OCI-LY3 (cell line): ENCODE data around the gene NOD2.

Source experiments
- EZH2phosphoT487 ChIP-seq: fragments of 200-600 bp; shearing (Covaris generic); IDR thresholded peaks from 2 replicates; pipeline ENCODE4 v1.6.1; 2018; ENCODE audit warnings: antibody characterized with exemption, mixed run types, low read depth
- TF ChIP-seq, protein P1 (sequence below): fragments of 200-600, 300-600 bp; sonication (generic); IDR thresholded peaks from 2 replicates; pipeline ENCODE4 v1.5.1; 2014; ENCODE audit warnings: antibody characterized with exemption, low read length, low read depth

DNA sequence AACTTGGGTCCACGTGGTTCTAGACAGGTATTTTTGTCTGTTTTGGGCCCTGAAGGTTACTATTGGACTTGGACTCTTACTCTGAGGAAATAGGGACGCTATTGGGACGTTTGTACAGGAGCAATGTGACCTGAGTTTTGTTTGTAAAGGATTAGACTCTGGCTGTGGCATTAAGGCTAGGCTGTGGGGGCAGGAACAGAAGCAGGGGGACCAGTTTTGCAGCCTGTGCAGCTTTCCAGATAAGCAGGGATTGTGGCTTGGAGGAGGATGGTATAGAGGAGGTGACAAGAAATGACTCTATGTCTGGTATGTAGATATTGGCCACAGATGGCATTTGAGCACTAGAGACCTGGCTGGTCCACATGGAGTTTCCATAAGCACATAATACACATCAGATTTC lies 12.8 kb downstream of the NOD2 start:
- TF ChIP-seq, protein P1, sequence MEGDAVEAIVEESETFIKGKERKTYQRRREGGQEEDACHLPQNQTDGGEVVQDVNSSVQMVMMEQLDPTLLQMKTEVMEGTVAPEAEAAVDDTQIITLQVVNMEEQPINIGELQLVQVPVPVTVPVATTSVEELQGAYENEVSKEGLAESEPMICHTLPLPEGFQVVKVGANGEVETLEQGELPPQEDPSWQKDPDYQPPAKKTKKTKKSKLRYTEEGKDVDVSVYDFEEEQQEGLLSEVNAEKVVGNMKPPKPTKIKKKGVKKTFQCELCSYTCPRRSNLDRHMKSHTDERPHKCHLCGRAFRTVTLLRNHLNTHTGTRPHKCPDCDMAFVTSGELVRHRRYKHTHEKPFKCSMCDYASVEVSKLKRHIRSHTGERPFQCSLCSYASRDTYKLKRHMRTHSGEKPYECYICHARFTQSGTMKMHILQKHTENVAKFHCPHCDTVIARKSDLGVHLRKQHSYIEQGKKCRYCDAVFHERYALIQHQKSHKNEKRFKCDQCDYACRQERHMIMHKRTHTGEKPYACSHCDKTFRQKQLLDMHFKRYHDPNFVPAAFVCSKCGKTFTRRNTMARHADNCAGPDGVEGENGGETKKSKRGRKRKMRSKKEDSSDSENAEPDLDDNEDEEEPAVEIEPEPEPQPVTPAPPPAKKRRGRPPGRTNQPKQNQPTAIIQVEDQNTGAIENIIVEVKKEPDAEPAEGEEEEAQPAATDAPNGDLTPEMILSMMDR, result no peak
- no peak for TF ChIP-seq EZH2phosphoT487
